ENCODE measurements around the gene KIF16B.

Gene KIF16B

GRCh38 chr20:16554766-16555543, 18.3 kb downstream of the KIF16B start:
- DNase-seq (ENCODE audit: low read depth) = no peak

- DNase-seq (ENCODE audit: low read depth) = no peak
These were observed 19.6 kb downstream of the KIF16B start for GRCh38 chr20:16553684-16554083.

GRCh38 chr20:16553101-16553500, 20.1 kb downstream of the KIF16B start:
- no peak for DNase-seq (ENCODE audit: low read depth)

GRCh38 chr20:16552015-16552414, 21.2 kb downstream of the KIF16B start:
- DNase-seq (ENCODE audit: low read depth) = no peak

GRCh38 chr20:16551607-16552006, 21.6 kb downstream of the KIF16B start:
- no peak for DNase-seq (ENCODE audit: low read depth)

- DNase-seq (ENCODE audit: low read depth) = no peak
These were observed 25.1 kb downstream of the KIF16B start for GRCh38 chr20:16548068-16548672.

GRCh38 chr20:16544949-16545348, 28.3 kb downstream of the KIF16B start:
- DNase-seq (ENCODE audit: low read depth) = no peak

- DNase-seq (ENCODE audit: low read depth) = no peak
These were observed 30.8 kb downstream of the KIF16B start for GRCh38 chr20:16542477-16542876.

- DNase-seq (ENCODE audit: low read depth) = no peak
These were observed 31.4 kb downstream of the KIF16B start for GRCh38 chr20:16541878-16542277.

- DNase-seq (ENCODE audit: low read depth) = no peak
These were observed 32.0 kb downstream of the KIF16B start for GRCh38 chr20:16541226-16541625.

- no peak for DNase-seq (ENCODE audit: low read depth)
These were observed 33.8 kb downstream of the KIF16B start for GRCh38 chr20:16539280-16540021.

- DNase-seq (ENCODE audit: low read depth) = no peak
These were observed 34.5 kb downstream of the KIF16B start for GRCh38 chr20:16538779-16539178.

GRCh38 chr20:16537918-16538317, 35.3 kb downstream of the KIF16B start:
- DNase-seq (ENCODE audit: low read depth) = no peak

- no peak for DNase-seq (ENCODE audit: low read depth)
These were observed 36.1 kb downstream of the KIF16B start for GRCh38 chr20:16537025-16537665.

GRCh38 chr20:16535277-16535676, 38.0 kb downstream of the KIF16B start:
- no peak for DNase-seq (ENCODE audit: low read depth)

GRCh38 chr20:16533502-16533901, 39.7 kb downstream of the KIF16B start:
- no peak for DNase-seq (ENCODE audit: low read depth)

GRCh38 chr20:16531485-16531884, 41.8 kb downstream of the KIF16B start:
- DNase-seq (ENCODE audit: low read depth) = no peak

GRCh38 chr20:16530201-16530681, 43.0 kb downstream of the KIF16B start:
- no peak for DNase-seq (ENCODE audit: low read depth)

GRCh38 chr20:16528078-16528477, 45.2 kb downstream of the KIF16B start:
- DNase-seq (ENCODE audit: low read depth) = no peak

GRCh38 chr20:16527438-16527837, 45.8 kb downstream of the KIF16B start:
- DNase-seq (ENCODE audit: low read depth) = no peak

GRCh38 chr20:16526433-16527380, 46.5 kb downstream of the KIF16B start:
- no peak for DNase-seq (ENCODE audit: low read depth)

Measured in stimulated activated CD8-positive, alpha-beta memory T cell treated with anti-CD3 and anti-CD28 coated beads, Interleukin-4, amount 100 ng/mL, for 24 hours (primary cell).